ENCODE measurements around the gene ALDH4A1. TPM values are rescaled to one million over a fixed set of nuclear protein-coding genes. Genes with fewer than 3 reads are reported as not detected.

Gene ALDH4A1
- total and polyA plus RNA-seq, 4 donors: 162 to 424 (median 244) TPM

DNA sequence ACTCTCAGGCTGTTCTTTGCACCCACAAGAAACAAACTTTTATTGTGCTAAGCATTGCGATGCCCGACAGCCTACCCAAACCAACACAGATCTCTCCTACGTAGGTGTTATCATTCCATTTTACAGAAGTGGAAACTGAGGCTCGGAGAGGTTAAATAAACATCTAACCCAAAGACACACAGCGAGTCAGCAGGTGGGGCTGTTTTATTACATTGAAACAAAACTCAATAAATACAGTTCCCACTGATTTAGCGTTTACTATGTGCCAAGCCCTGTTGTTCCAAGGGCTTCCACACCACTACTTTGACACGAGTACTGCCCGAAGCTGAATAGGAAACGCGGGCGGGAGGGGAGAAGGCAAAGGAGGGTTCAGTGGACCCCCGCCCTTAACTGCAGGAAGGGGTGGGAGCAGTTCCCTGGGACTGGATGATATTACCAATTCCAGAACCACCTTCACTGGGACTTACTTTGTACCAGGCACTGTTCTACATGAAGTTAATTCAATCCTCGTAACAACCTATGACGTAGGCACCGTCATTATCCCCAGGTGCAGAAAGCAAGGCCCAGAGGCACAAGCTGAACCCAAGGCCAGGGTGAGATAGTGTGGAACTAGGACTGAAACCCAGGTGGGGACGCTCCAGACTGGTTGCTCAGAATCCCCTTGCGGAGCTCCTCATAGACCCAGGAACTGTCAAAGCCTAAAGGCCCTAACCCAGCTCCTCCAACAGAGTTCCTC lies 19.3 kb upstream of the ALDH4A1 start:
- Histone ChIP-seq H3K9ac (ENCODE audit: low read depth in 1 of 2, low read length in 2 of 2) (peak overlapping the region in 1 of 2 donors; percentile 10), H3K4me1 (ENCODE audit: control insufficient read depth in 4 of 4, insufficient read depth in 4 of 4, low read length in 3 of 4) (peaks cover 9 to 22% (median 15%) of the 10 kb centered on the region in 4 donors), H3K36me3 (ENCODE audit: control insufficient read depth in 4 of 4, insufficient read depth in 3 of 4, low read depth in 1 of 4, low read length in 3 of 4) (peaks cover 0 to 12% (median 4%) of the 10 kb centered on the region in 4 donors), H3K27ac (ENCODE audit: low read depth in 1 of 2, low read length in 2 of 2) (peak overlapping the region; percentile 68 to 78), H3K27me3 (ENCODE audit: control insufficient read depth in 4 of 4, insufficient read depth in 4 of 4, low read length in 3 of 4) (no peaks in the 10 kb centered on the region), H3K9me3 (ENCODE audit: control insufficient read depth in 4 of 4, low read length in 3 of 4) (no peaks in the 10 kb centered on the region), H3K4me3 (ENCODE audit: low read depth in 1 of 3, low read length in 3 of 3) (no peak overlapping the region)
- TF ChIP-seq JUND (IDR thresholded peaks at IDR 0.05): no peak
- TF ChIP-seq RAD21 (IDR thresholded peaks at IDR 0.05): peak; percentile 48 to 56
- TF ChIP-seq, protein P1, sequence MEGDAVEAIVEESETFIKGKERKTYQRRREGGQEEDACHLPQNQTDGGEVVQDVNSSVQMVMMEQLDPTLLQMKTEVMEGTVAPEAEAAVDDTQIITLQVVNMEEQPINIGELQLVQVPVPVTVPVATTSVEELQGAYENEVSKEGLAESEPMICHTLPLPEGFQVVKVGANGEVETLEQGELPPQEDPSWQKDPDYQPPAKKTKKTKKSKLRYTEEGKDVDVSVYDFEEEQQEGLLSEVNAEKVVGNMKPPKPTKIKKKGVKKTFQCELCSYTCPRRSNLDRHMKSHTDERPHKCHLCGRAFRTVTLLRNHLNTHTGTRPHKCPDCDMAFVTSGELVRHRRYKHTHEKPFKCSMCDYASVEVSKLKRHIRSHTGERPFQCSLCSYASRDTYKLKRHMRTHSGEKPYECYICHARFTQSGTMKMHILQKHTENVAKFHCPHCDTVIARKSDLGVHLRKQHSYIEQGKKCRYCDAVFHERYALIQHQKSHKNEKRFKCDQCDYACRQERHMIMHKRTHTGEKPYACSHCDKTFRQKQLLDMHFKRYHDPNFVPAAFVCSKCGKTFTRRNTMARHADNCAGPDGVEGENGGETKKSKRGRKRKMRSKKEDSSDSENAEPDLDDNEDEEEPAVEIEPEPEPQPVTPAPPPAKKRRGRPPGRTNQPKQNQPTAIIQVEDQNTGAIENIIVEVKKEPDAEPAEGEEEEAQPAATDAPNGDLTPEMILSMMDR (IDR thresholded peaks at IDR 0.05; ENCODE audit: low read depth, low read length, missing input control): peak; percentile 5
- no peak for DNase-seq (ENCODE audit: low spot score)
- 79% methylated on average over 17 of the region's 17 CpGs for WGBS

DNA sequence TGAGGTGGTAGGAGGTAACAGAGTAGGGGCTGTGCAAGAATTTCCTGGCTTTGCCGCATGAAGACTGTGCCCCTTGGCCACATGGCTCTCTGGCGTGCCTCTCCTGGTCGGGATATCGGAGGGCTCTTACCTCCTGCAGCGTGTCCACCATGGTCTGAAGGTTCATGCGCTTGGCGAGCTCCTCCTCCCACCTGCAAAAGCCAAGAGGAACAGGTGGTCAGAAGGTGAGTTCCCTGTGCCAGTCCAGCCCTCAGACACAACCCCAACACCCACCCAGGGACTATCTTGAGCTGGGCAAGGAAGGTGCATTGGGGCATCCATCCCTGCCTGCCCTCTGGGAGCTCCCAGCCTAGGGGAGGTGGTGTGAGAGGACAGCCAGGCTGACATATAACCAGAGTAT lies 18.6 kb upstream of the ALDH4A1 start:
- Histone ChIP-seq H3K27ac (ENCODE audit: low read depth in 1 of 2, low read length in 2 of 2) (no peak overlapping the region), H3K4me1 (ENCODE audit: control insufficient read depth in 4 of 4, insufficient read depth in 4 of 4, low read length in 3 of 4) (peaks cover 8 to 22% (median 15%) of the 10 kb centered on the region in 4 donors), H3K4me3 (ENCODE audit: low read depth in 1 of 3, low read length in 3 of 3) (no peak overlapping the region), H3K9me3 (ENCODE audit: control insufficient read depth in 4 of 4, low read length in 3 of 4) (no peaks in the 10 kb centered on the region), H3K9ac (ENCODE audit: low read depth in 1 of 2, low read length in 2 of 2) (no peak overlapping the region), H3K27me3 (ENCODE audit: control insufficient read depth in 4 of 4, insufficient read depth in 4 of 4, low read length in 3 of 4) (no peaks in the 10 kb centered on the region), H3K36me3 (ENCODE audit: control insufficient read depth in 4 of 4, insufficient read depth in 3 of 4, low read depth in 1 of 4, low read length in 3 of 4) (peaks cover 0 to 18% (median 5%) of the 10 kb centered on the region in 4 donors)
- TF ChIP-seq, protein P2, sequence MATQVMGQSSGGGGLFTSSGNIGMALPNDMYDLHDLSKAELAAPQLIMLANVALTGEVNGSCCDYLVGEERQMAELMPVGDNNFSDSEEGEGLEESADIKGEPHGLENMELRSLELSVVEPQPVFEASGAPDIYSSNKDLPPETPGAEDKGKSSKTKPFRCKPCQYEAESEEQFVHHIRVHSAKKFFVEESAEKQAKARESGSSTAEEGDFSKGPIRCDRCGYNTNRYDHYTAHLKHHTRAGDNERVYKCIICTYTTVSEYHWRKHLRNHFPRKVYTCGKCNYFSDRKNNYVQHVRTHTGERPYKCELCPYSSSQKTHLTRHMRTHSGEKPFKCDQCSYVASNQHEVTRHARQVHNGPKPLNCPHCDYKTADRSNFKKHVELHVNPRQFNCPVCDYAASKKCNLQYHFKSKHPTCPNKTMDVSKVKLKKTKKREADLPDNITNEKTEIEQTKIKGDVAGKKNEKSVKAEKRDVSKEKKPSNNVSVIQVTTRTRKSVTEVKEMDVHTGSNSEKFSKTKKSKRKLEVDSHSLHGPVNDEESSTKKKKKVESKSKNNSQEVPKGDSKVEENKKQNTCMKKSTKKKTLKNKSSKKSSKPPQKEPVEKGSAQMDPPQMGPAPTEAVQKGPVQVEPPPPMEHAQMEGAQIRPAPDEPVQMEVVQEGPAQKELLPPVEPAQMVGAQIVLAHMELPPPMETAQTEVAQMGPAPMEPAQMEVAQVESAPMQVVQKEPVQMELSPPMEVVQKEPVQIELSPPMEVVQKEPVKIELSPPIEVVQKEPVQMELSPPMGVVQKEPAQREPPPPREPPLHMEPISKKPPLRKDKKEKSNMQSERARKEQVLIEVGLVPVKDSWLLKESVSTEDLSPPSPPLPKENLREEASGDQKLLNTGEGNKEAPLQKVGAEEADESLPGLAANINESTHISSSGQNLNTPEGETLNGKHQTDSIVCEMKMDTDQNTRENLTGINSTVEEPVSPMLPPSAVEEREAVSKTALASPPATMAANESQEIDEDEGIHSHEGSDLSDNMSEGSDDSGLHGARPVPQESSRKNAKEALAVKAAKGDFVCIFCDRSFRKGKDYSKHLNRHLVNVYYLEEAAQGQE (IDR thresholded peaks at IDR 0.05): no peak
- TF ChIP-seq FOXA2 (IDR thresholded peaks at IDR 0.05) (no peak), TAF1 (conservative IDR thresholded peaks at IDR 0.05) (no peak), RXRA (IDR thresholded peaks at IDR 0.05) (no peak), YY1 (IDR thresholded peaks at IDR 0.05) (no peak), NR2F2 (IDR thresholded peaks at IDR 0.05) (no peak), HNF4A (conservative IDR thresholded peaks at IDR 0.05) (no peak), EGR1 (IDR thresholded peaks at IDR 0.05; ENCODE audit: low read depth in 2 of 2) (no peak), SP1 (IDR thresholded peaks at IDR 0.05) (no peak), FOXA1 (IDR thresholded peaks at IDR 0.05) (no peak), GABPA (IDR thresholded peaks at IDR 0.05 in 1 of 2, conservative IDR thresholded peaks at IDR 0.05 in 1 of 2) (no peak), HNF4G (IDR thresholded peaks at IDR 0.05) (no peak), JUND (IDR thresholded peaks at IDR 0.05) (no peak), RAD21 (IDR thresholded peaks at IDR 0.05) (no peak)
- TF ChIP-seq, protein P3, sequence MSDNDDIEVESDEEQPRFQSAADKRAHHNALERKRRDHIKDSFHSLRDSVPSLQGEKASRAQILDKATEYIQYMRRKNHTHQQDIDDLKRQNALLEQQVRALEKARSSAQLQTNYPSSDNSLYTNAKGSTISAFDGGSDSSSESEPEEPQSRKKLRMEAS (IDR thresholded peaks at IDR 0.05): no peak
- TF ChIP-seq, protein P1 (IDR thresholded peaks at IDR 0.05; ENCODE audit: low read depth, low read length, missing input control): no peak
- TF ChIP-seq, protein P4, sequence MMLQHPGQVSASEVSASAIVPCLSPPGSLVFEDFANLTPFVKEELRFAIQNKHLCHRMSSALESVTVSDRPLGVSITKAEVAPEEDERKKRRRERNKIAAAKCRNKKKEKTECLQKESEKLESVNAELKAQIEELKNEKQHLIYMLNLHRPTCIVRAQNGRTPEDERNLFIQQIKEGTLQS (IDR thresholded peaks at IDR 0.05): no peak
- TF ChIP-seq, protein P5, sequence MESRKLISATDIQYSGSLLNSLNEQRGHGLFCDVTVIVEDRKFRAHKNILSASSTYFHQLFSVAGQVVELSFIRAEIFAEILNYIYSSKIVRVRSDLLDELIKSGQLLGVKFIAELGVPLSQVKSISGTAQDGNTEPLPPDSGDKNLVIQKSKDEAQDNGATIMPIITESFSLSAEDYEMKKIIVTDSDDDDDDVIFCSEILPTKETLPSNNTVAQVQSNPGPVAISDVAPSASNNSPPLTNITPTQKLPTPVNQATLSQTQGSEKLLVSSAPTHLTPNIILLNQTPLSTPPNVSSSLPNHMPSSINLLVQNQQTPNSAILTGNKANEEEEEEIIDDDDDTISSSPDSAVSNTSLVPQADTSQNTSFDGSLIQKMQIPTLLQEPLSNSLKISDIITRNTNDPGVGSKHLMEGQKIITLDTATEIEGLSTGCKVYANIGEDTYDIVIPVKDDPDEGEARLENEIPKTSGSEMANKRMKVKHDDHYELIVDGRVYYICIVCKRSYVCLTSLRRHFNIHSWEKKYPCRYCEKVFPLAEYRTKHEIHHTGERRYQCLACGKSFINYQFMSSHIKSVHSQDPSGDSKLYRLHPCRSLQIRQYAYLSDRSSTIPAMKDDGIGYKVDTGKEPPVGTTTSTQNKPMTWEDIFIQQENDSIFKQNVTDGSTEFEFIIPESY (IDR thresholded peaks at IDR 0.05): no peak
- WGBS: 95% methylated on average over 7 of the region's 7 CpGs
- DNase-seq (ENCODE audit: low spot score): no peak

Data from liver (tissue), 9 donors.